RWPE2 (cell line): ENCODE measurements around the gene ABCA8.
A peak's percentile ranks its signal among the peaks of the same experiment; 100 is the strongest.

ENCODE experiments used
- ATAC-seq: fragments of 200-7000 bp; cut with Tn5 transposase; 3 replicates; pipeline ENCODE4 v1.9.1; 2021; ENCODE audit warnings: low read depth
- DNase-seq: peaks from one replicate; pipeline ENCODE4 v3.0.0-alpha.2; 2020; ENCODE audit warnings: low spot score
- H3K27ac ChIP-seq: fragments of 450-650 bp; 2 replicates; pipeline ENCODE4 v1.5.1; 2017; ENCODE audit warnings: mild to moderate bottlenecking; ENCODE audit not compliant: poor library complexity, severe bottlenecking
- H3K27me3 ChIP-seq: fragments of 250-450 bp; sonication (Bioruptor Pico); 2 replicates; pipeline ENCODE4 v1.5.1; 2021; ENCODE audit warnings: mild to moderate bottlenecking, moderate library complexity; ENCODE audit not compliant: insufficient read depth, poor library complexity, severe bottlenecking
- H3K36me3 ChIP-seq: fragments of 250-450 bp; sonication (Bioruptor Pico); 2 replicates; pipeline ENCODE4 v1.5.1; 2020; ENCODE audit warnings: low read depth, mild to moderate bottlenecking, moderate library complexity
- H3K4me1 ChIP-seq: fragments of 250-450 bp; sonication (Bioruptor Pico); 2 replicates; pipeline ENCODE4 v1.5.1; 2021; ENCODE audit warnings: mild to moderate bottlenecking, moderate library complexity; ENCODE audit not compliant: insufficient read depth, poor library complexity, severe bottlenecking
- H3K4me3 ChIP-seq: fragments of 250-450 bp; sonication (Bioruptor Pico); 2 replicates; pipeline ENCODE4 v1.5.1; 2021; ENCODE audit warnings: mild to moderate bottlenecking, moderate library complexity; ENCODE audit not compliant: severe bottlenecking
- H3K9me3 ChIP-seq: fragments of 250-450 bp; sonication (Bioruptor Pico); 2 replicates; pipeline ENCODE4 v1.5.1; 2021; ENCODE audit warnings: mild to moderate bottlenecking, moderate library complexity; ENCODE audit not compliant: severe bottlenecking
- CTCF ChIP-seq: fragments of 450-650 bp; IDR thresholded peaks from one replicate; pipeline ENCODE4 v1.5.1; 2017; ENCODE audit warnings: mild to moderate bottlenecking, moderate library complexity; ENCODE audit not compliant: poor library complexity, severe bottlenecking

Gene ABCA8

GRCh38 chr17:68924793-68925720 is 30.1 kb downstream of the ABCA8 start:
- no peak for TF ChIP-seq CTCF
- Histone ChIP-seq H3K27ac (no peak overlapping the region), H3K27me3 (no peaks in the 10 kb centered on the region), H3K4me1 (no peaks in the 10 kb centered on the region), H3K36me3 (no peaks in the 10 kb centered on the region), H3K4me3 (no peak overlapping the region), H3K9me3 (no peaks in the 10 kb centered on the region)
- DNase-seq (no peak), ATAC-seq (no peak)

DNA sequence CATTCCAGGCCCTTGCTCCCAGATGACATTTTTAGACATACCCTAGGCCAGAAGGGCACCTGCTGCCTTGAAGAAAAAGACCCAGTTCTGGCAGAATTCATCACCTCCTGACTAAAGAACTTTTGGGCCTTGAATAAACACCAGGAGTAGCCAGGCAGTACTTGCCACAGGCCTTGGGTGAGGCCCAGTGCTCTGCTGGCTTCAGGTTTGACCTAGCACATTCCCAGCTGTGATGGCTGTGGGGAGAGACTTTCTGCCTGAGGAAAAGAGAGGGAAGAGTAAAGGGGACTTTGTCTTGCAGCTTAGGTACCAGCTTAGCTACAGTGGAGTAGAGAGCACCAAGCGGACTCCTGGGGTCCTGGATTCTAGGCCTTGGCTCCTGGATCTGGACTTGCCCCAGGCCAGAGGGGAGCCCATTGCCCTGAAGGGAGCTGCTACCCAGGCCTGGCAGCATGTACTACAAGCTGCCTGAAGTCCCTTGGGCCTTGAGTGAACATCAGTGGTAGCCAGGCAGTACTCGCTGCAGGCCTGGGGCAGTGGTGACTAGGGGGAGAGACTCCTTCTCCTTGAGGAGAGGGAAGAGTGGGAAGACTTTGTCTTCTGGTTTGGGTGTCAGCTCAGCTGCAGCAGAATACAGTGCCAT is 44.3 kb downstream of the ABCA8 start:
- no peaks in the 10 kb centered on the region for H3K9me3 ChIP-seq
- ATAC-seq = no peak

GRCh38 chr17:68910251-68910705 is 44.9 kb downstream of the ABCA8 start:
- ATAC-seq = no peak
- peak overlapping the region; percentile 91 for H3K27ac ChIP-seq
- no peaks in the 10 kb centered on the region for H3K27me3 ChIP-seq
- H3K9me3 ChIP-seq = no peaks in the 10 kb centered on the region
- H3K4me3 ChIP-seq = no peak overlapping the region
- no peak for DNase-seq
- no peak for TF ChIP-seq CTCF
- no peaks in the 10 kb centered on the region for H3K36me3 ChIP-seq
- H3K4me1 ChIP-seq = peaks cover 26% of the 10 kb centered on the region

More for the DNA sequence above, 44.3 kb downstream of the ABCA8 start:
- Histone ChIP-seq H3K27me3 (no peaks in the 10 kb centered on the region), H3K4me1 (peaks cover 26% of the 10 kb centered on the region), H3K36me3 (no peaks in the 10 kb centered on the region), H3K4me3 (no peak overlapping the region), H3K27ac (peak overlapping the region; percentile 91)
- no peak for DNase-seq
- TF ChIP-seq CTCF = no peak

- Histone ChIP-seq H3K9me3 (no peaks in the 10 kb centered on the region), H3K4me1 (peaks cover 26% of the 10 kb centered on the region), H3K36me3 (no peaks in the 10 kb centered on the region), H3K27me3 (no peaks in the 10 kb centered on the region), H3K4me3 (no peak overlapping the region), H3K27ac (peak overlapping the region; percentile 91)
- peak; percentile 92 for ATAC-seq
- DNase-seq = peak; percentile 65
- TF ChIP-seq CTCF = no peak
These were observed 46.1 kb downstream of the ABCA8 start for GRCh38 chr17:68909066-68909465.
